HG03060 (cell line): ENCODE data around the gene SMYD4.
"Not testable (repeated sequence)": the region's sequence is repeated elsewhere in the genome, so short reads cannot be mapped to it uniquely, and the experiment has no call there.

Experiments
- ATAC-seq: cut with Tn5 transposase; IDR thresholded peaks from one replicate; pipeline ENCODE4 v1.9.1; 2021; ENCODE audit warnings: low read depth, moderate number of reproducible peaks; ENCODE audit not compliant: unreplicated experiment

Gene SMYD4

GRCh38 chr17:1758807-1759206, 70.9 kb downstream of the SMYD4 start:
- no peak for ATAC-seq

- no peak for ATAC-seq
These were observed 73.9 kb downstream of the SMYD4 start for GRCh38 chr17:1755827-1756262.

- no peak for ATAC-seq
These were observed 74.4 kb downstream of the SMYD4 start for GRCh38 chr17:1755252-1755826.

DNA sequence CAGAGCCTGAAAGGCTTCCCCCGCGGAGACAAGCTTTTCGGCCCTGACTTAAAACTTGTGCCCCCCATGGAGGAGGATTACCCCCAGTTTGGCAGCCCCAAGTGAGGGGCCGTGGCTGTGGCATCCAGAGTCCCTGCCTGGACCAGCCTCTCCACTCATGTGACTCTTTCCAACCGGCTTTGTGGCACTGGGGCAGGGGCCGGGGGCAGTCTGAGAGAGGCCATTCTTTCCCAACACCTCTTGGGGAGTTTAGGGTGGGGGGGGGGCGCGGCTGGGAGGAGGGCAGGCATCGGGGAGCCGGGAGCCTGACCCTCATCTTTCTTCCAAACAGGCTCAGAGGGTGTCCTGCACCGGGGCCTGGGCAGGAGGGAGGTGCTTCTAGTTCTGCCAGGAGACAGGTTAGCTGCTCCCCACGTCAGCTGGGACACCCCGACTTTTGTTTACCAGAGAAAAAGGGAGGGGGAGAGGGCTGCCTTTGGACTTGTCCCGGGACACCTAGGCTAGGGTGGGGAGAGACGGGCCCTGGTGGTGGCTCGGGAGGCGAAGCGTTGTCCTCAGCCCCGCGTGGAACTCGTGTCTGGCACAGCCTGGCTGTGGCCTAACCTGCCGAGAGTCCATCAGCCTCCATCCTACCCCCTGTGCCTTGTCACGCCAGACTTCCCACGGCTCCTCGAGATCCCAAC, 75.1 kb downstream of the SMYD4 start:
- ATAC-seq, result no peak

DNA sequence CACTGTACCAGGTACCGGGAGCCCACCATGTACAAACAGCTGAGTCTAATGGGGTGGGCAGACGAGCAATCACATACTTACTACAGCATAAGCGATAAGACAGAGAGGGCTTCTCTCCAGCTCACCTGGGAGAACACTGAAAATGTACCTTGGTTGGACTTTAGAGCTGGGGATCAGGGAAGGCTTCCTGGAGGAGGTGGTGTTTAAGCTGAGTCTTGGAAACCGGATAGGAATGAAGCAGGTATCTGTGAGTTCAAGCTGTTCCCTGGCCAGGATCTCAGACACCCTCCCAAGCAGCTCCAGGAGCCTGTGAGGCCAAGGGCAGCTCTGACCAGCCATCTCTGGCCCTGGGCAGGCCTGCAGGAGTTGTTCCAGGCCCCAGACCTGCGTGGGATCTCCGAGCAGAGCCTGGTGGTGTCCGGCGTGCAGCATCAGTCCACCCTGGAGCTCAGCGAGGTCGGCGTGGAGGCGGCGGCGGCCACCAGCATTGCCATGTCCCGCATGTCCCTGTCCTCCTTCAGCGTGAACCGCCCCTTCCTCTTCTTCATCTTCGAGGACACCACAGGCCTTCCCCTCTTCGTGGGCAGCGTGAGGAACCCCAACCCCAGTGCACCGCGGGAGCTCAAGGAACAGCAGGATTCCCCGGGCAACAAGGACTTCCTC, 75.8 kb downstream of the SMYD4 start:
- no peak for ATAC-seq

DNA sequence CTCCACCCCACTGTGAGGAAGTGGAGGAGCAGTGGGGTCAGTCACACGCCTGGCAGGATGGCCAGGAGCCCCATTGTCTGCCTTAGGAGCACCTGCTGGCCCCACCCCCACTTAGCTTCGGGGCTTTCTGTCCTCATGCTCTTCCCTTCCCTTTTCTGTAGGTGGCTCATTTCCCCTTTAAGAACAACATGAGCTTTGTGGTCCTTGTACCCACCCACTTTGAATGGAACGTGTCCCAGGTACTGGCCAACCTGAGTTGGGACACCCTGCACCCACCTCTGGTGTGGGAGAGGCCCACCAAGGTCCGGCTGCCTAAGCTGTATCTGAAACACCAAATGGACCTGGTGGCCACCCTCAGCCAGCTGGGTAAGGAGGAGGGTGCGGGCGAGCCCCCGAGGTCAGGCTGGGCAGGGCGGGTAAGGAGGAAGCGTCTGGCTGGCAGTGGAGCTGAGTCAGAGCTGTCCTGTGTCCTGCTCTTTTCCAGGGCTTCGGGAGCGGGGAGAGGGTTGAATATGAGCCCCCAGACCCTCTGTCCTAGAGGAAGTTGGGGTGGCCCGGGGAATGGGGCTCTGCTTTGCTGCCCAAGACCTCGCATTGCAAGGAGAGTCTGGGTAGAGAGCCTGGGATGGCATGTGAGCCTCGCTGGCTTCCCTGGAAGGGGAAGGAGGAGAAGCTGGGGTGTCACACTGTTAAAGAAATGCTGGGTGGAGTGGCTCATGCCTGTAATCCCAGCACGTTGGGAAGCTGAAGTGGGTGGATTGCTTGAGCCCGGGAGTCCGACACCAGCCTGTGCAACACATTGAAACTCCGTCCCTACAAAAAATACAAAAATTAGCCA, 77.1 kb downstream of the SMYD4 start:
- ATAC-seq, result no peak

GRCh38 chr17:1750628-1751027, 79.1 kb downstream of the SMYD4 start:
- ATAC-seq, result no peak

GRCh38 chr17:1746975-1747543, 82.6 kb downstream of the SMYD4 start:
- no peak for ATAC-seq

DNA sequence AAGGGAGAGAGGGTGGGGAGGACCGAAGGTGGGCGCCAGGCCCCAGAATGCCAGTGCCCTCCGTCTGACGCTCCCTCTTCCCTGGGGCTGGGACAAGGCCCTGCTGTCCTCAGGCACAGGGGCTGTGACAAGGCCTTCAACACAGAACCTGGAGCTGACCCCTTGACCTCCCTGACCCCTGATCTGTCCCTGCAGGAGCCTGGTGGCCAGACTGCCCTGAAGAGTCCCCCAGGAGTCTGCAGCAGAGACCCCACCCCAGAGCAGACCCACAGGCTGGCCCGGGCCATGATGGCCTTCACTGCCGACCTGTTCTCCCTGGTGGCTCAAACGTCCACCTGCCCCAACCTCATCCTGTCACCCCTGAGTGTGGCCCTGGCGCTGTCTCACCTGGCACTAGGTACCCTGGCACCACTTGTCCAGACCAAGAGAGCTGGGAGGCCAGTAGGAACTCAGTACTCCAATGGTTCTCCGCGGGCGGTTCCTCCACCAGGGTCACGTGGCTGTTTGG, 84.1 kb downstream of the SMYD4 start:
- no peak for ATAC-seq

- no peak for ATAC-seq
These were observed 84.9 kb downstream of the SMYD4 start for GRCh38 chr17:1744551-1745512.

DNA sequence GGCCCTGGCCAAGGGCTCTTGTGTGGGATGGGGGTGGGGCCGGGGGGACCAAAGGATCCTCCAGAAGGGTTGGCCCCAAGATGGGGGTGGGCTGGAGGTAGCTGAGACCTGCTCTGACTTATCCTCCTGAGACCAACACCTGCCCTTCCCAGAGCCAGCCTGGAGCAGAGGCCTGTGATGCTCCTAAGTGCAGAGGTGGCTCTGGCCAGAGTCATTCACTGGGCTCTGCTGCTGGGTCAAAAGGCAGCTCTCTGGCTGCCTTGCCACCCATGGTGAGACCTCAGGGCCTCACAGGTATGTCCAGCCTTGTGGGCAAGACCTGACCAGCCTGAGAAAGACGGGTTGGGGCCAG, 86.6 kb downstream of the SMYD4 start:
- no peak for ATAC-seq

GRCh38 chr17:1742371-1743087, 87.2 kb downstream of the SMYD4 start, which contains the start of gene SERPINF2:
Gene SERPINF2 (plus strand): TSS chr17:1742871. CDS start chr17:1744996, 2,125 bp downstream.
- no peak for ATAC-seq

GRCh38 chr17:1741899-1742298, 87.8 kb downstream of the SMYD4 start:
- ATAC-seq, result not testable (repeated sequence)

- ATAC-seq, result no peak
These were observed 92.0 kb downstream of the SMYD4 start for GRCh38 chr17:1737531-1738291.

- ATAC-seq, result no peak
These were observed 93.1 kb downstream of the SMYD4 start for GRCh38 chr17:1736348-1737281.

- ATAC-seq, result no peak
These were observed 93.8 kb downstream of the SMYD4 start for GRCh38 chr17:1735834-1736347.

GRCh38 chr17:1735418-1735817, 94.3 kb downstream of the SMYD4 start:
- ATAC-seq, result no peak
